Activated CD4-positive, alpha-beta T cell treated with anti-CD3 and anti-CD28 coated beads, Interleukin-10, Interleukin-2, amounts not matched to agents 100 ng/mL and 50 ng/mL, durations not matched to agents 16 hours and 8 hours (primary cell): ENCODE data around the gene MAPKAPK2.

ENCODE experiments used
- DNase-seq: peaks from one replicate; pipeline ENCODE4 v3.0.0-alpha.2; 2020

MAPKAPK2 gene

DNA sequence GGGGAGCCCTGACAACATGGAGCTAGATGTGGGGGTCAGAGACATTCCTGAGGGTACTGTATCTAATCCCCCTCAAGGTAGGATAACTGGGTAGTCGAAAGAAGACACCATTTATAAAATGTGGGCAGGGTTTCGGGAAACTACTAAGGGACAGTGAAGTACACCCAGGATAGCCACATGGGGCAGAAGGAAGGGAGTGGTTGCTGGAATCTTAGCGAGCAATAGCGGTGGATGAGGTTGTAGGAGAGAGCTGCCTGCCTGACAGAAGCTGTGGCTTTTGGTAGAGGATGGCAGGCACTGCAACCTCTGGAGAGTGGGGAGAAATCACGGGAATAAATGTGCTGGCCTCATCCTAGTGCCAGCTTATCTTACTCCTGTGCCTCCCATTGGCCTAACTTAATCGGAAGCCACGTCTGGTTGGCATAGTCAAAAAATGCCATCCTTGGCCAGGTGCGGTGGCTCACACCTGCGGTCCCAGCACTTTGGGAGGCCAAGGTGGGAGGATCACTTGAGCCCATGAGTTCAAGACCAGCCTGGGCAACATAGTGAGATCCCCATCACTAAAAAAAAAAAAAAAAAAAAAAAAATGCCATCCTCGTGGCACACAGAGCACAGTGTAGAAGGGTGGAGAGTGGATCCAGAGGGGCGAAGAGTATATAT is 23.4 kb upstream of the MAPKAPK2 start:
- no peak for DNase-seq

DNA sequence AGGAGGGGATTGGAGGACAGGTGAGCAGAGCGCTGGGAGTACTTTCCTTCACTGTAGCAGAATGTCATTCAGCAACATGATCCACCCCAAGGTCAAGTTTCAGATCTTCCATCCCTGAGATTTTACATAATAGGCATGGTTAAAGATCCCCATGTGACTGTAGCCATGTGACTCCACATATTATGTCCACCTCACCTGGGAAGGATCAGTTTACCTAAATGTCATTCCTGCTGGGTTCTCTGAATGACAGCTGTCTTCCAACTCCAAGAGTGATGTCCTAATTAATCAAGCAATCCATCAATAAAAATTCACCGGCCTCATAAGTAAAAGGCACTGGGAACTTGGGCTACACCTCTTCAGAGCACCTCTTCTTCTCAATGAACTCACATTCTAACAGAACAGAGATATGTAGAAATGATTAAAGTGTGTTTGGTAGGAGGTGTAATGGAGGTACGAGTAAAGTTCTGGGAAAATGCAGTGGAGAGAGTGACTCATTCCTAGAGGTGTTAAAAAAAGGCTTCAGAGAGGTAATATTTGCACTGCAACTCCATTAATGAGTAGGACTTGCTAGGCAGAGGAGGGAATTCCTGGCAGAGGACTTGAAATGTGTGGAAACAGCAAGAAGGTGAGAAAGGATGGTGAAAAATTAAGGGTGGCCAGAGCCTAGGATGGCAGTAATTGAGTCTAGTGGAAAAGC is 22.2 kb upstream of the MAPKAPK2 start:
- peak; percentile 55 for DNase-seq

DNA sequence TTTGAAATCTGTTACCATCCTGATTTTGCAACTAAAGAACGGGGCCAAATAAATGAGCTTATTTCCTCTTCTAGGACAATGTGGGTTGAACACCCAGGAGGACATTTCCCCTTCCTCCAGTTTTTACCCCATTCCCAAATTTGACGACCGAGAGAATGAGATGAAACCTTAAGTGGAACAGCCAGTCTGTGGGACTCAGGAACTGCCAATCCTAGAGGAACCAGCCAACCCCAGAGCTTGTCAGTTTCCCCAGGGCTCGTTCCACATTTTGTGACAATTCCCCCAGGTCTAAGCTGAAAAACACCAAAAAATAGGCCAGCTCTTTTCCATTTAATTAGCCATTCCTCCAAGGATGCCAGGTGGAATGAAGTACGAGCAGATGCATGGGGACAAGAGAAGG is 21.3 kb upstream of the MAPKAPK2 start:
- DNase-seq: no peak

DNA sequence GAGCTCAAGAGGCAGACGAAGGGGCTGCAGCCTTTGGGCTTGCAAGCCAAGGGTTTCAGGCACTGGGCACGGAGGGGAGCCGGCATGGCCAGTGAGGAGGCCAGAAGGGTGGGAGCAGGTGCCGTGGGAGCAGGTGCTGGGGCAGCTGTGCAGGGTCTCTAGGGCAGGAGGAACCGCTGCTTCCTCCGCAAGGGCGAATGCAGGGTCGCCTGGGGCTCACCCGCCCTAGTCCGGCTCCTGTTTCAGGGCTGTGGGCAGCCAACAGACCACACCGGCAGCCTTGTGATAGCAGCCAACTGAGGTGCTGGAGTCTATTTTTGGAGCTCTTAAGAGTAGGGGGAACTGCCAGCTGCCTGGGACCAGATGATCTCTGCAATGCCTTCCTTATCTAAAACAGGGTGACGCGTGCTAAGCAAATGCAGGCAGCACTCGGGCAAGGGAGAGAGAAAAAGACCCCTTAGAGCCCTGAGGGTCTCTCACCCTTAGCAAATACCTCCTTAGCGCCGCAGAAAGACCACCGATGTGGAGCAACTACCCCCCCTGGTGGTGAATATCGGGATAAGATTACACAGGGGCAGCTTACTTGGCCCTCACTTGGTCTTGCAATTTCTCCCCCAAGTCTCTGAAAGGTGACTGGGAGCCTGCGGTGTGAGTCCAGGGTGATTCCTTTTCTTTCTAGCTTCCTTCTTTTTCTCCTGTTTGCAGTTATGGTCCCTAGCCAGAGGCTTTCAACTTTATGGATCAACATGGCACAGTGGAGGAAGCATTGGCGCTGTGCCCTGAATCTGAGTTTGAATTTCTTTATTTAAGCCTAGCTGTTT is 20.7 kb upstream of the MAPKAPK2 start:
- DNase-seq: peak; percentile 82

DNA sequence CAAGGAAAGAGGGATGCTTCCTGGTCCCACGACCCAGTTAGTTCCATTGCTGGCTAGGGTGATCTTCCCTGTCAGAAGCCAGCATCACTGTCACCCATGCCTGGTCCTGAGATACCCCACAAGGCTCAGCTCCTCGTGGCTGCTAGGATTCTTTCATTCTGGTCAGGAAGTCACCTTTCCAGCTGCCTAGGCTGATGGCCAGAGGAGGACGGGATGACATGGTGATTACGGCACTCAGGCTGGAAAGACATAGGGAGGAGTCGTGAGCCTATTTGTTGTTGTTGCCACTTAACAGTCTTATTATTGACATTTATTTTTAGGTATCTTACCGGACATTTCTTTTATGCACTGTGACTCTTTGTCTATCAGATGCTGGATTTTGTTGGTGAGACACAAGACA is 20.0 kb upstream of the MAPKAPK2 start:
- DNase-seq: no peak

DNA sequence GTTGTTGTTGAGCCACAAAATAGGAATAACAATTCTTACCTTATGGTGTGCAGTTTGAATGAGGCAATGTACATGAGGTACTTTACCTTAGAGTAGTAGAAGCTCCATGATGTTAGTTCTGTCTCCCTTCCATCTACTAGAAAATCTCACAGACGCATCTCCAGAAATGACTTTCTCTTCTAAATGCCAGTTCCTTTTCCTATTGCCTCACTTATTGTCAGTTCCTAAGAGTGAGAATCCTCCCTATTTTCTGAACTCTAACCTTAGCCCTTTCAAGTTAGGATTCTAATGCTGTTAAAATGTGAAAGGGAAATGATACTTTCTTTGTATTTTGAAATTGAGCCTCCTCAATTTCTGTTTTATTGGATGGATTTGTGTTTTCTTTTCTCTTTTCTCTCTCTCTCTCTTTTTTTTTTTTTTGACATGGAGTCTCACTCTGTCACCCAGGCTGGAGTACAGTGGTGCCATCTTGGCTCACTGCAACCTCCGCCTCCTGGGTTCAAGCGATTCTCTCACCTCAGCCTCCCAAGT is 18.6 kb upstream of the MAPKAPK2 start:
- DNase-seq: no peak

DNA sequence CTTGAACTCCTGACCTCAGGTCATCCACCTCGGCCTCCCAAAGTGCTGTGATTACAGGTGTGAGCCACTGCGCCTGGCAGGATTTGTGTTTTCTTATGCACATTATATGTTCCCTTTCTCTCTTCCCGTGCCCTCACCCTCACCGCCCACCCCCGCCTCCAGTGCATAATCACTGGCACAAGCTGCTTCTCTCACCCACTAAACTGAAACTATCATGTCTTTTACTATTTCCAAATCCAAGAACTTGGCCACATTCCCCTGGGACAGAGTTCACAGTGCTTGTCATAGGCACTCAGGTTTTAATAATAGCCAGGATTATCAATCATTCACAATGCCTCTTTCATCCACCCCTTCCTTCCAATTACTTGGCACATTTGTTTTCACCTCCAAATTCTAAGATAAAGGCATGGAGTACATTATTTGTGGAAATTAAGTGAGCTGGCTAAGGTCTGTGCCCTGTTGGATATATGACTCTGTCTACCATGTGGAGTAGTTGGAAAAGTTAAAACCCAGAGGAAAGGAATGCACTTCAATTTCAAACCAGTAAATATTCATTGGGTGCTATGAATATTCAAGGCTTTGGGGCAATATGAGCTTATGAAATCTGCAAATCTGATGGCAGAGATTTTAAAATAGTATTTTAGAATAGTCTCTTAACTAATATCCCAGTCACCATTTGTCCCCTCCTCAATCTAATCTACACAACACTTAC is 17.6 kb upstream of the MAPKAPK2 start:
- no peak for DNase-seq

DNA sequence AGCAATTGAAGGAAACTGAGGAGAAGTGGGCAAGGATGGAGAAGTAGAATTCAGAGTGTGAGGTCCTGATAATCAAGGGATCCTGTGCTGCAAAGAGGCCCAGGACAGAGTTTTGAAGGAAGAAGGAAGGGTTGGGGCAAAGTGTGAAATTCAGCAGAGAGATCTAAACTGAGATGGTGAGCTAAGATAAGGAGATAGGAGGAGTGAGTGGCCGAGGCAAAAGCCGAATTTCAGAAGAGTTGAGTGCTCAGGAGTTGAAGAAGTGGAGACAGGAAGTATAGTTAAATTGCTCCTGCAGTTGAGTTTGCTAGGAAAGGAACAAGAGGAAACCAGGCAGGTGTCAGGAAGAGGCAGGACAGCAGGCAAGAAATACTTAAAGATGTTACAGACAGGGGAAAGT is 16.4 kb upstream of the MAPKAPK2 start:
- DNase-seq: no peak

DNA sequence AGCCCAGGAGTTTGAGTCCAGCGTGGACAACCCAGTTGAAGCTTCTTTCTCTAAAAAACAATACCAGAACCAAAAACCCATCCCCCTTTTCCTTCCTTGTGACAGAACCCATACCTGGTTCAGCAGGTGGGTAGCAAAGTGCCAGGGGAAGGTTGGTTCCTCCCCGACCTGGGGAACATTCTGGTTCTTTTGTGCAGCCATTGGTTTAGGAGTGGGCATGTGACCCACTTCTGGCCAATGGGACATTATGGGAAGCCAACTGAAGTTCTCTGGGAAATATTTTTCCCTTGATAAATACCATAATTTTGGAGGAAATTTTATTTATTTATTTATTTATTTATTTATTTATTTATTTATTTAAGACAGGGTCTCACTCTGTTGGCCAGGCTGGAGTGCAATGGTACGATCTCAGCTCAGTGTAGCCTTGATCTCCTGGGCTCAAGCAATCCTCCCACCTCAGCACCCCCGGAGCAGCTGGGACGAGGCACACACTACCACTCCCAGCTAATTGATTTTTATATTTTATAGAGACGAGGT is 15.8 kb upstream of the MAPKAPK2 start:
- no peak for DNase-seq

DNA sequence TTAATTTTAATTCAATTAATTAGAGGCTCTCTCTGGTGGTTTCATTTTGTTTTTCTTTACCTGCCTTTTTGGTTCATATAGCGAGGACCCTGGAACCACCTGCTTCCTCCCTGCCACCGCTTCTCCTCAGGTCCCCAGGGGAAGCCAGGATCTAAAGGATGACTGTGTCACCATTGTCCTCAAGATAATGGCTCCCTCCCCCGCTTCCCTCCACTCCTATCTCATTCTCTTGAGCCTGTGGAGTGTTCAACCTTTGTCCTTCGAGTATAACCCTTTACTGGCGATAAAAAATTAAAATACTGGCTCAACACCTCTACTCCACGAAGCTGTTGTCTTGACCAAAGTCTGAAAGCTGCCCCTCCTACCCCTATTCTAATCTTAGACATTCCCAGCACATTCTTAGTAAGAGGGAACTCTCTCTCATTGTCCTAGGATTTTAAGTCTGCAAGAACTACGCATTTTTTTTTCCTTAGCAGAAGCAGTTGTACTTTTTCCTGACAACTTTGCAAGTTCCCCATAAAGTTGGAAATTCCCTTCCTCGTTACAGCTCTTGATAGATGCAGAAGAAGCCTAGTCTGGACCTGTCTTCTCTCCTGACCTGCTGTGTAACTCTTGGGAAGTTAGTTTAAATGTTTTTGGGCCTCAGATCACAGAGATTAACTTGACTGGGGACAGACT is 12.6 kb upstream of the MAPKAPK2 start:
- no peak for DNase-seq

DNA sequence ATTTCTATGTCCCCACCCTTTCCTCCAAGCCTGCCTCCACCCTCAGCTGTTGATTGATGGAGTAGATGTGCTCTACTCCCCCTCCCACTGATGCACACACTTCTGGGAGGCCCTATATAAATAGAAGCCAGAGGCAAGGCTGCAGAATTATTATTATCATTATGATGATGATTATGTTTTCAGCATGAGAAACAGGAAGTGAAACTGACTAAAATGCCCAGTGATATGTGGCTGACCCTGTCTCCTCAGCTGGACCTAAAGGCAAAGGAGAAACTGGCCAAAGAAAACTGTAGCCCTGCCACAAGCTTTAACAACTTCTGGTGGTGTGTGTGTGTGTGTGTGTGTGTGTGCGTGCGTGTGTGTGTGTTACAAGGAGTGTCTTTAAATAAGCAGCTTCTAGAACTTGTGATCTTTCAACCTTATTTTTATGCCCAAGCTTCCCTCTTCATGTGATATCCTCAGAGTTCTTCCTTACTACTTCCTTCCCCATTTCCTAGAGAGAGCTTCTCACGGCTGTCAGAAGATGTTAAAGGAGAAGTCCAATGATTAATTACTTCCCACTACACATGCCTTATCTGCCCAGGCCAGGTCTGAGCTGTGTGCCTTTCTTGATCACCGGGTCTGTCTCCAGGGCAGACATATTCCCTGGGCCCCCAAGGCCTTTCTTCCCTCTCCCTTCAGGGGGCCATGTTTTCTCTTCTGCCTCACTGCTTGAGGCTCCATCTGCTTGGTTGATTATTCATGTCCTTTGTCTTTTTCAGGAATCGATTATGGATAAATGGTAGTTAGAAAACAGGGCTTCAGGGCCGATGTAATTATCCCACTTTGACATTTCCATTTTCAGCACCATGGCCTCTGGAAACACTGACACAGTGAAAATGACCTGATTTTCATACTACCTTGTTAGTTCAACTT is 11.6 kb upstream of the MAPKAPK2 start:
- DNase-seq: no peak

DNA sequence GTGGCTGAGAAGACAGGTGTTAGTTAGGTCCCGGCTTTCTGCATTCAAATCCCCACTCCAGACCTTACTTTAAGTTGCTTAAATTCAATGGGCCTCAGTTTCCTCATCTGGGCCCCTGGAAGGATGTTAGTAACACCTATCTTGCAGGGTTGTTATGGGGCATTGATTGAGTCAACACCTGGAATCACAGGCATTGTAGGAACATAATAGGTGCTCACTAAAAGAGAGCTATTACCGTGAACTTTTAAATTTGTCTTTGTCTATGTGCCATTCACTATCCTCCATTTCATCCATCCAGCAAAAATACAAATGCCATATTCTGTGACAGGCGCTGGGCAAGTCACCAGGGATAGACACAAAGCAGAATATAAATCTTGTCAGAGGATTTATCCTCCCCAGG is 10.5 kb upstream of the MAPKAPK2 start:
- DNase-seq: no peak

DNA sequence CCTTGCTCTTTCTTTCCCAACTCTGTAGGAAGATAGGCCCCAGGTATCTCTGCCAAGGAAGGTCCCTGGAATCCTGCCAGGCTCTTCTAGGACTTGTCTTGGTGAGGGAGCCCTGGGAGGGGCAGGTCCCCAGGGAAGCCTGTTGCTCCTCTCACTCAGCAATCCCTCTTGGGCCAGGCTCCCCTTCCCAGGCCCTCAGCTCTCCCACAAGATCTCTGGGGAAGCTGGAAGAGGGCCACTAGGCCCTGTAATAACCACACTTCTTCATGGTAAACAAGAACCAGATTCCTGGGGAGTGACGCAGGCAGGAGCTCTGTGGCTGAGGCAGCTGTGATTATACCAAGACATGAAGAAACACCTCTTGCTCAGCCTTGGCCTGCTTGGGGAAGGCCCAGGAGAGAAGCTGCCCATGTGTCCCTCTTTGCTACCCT is 9.9 kb upstream of the MAPKAPK2 start:
- DNase-seq: no peak

DNA sequence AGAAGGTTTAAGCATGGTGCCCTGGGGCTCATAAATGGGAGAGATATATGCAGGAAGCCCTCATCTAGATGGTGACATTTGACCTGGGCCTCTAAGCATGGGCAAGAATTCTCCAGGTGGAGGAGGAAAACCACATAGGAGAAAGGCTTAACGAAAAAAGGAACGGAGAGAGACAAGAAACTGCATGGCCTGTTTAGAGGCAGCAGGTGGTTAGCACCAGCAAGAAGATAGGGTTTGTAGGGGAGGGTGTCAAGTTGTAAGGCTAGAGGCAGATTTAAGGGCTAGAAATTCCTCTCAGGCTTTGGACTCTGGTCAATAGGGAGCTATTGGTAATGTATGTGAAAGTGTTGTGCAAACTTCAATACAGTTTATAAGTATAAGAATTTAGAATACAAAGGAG is 8.2 kb upstream of the MAPKAPK2 start:
- no peak for DNase-seq

DNA sequence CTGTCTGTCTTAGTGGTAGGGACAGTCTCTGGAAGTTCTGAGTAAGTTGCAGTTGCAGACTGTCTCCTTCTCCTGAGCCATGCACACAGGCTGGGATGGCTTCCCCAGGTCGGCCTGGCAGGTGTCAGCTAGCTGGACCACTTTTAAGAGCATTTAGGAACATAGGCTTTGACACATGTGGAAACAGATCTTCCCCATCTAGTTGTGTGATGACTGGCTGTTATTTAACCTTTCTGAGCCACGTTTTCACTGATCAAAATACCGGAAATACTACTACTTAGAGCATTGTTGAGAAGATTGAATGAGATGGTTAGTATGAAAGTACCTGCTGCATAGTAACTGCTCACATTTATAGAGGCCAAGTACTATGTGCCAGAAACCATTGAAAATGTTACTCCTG is 6.2 kb upstream of the MAPKAPK2 start:
- peak; percentile 28 for DNase-seq

DNA sequence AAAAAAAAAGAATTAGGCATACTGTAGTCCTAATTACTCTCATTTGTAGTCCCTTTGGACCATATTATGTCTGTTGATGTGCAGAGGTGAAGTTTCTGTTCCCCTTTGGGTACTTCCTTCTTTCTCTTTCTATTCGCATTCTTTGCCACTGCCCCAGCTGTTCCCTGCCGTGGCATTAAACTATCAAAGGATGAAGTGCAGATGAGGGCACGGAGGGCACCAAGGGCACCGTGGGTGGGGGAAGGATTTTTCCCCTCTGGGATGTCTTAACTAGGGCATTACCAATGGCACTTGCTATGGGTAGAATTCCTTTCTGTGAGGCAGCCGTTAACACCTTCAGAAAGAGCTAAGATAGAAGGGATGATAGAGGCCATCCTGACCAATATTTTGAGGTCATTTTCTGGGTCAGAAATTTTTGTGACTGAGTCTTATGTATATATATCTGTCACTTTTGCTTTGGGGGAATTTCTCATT is 4.9 kb upstream of the MAPKAPK2 start:
- DNase-seq: peak; percentile 26

DNA sequence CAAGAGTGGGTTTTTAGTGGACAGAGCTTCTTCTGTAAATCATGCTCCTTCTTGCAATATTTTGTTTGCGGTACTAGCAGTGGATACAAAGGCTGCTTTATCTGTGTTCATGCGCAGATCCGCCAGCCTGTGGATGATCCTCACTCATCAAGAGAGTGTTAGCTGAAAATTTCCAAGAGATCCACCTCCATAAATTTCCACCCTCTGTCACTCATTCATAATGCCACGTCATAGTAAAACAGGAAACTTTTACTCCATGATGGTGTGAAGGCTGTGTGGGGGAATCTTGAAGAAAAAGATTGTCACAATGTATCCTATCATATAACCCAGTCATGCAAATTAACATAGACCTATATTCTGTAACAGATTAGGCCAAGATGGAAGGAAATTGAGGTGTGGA is 4.4 kb upstream of the MAPKAPK2 start:
- no peak for DNase-seq

DNA sequence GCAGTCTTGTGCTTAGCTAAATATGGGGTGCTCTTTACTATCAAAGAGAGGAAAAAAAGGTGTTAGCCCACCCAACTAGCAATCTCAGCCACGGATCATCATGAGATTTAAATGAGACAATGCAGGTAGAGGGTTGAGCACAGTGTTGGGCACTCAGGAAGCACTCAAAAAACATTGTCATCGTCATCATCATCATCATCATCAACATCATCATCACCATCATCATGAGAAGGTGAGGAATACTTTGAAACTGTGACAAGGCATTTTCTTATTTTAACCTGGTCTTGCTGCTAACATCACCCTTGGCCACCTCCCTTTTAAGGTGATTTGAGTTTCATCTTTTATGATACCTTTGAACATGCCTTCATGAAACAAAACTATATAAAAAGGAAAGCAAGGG is 3.3 kb upstream of the MAPKAPK2 start:
- DNase-seq: no peak

DNA sequence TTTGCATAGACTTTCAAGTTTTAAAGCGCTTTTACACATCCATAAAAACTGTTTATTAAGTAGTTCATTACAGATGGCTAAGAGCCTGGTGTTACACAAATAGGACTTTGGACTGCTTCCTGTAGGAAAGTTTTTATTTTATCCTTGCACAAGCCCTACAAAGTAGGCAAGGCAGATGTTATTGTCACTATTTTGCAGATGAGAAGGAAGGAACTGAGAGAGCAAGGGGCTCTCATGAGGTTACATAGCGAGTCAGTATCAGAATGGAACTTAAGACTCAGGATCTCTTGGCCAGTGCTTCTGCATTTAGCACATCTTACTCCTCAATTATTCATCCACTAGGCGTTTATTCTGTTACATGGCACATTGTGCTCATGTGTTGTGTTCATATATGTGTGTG is 2.6 kb upstream of the MAPKAPK2 start:
- DNase-seq: no peak

DNA sequence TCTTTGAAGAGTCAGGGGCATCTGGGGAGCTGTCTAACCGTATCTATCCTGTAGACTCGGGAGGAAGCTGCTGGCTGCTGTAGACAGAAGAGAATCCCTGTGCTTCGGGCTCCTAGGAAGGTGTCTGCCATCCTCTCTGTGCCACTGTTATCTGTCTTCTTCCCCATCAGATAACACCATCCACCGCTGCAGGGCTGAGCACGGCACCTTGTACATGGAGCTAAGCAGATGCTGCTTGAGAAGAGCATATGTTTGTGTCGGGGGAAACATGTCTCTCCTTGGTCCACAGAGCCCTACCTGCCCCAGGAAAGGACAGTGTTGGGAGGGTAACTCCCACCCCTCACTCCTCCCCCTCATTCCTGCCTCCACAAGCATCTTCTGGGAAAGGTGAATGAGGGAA is 1.4 kb upstream of the MAPKAPK2 start:
- no peak for DNase-seq

DNA sequence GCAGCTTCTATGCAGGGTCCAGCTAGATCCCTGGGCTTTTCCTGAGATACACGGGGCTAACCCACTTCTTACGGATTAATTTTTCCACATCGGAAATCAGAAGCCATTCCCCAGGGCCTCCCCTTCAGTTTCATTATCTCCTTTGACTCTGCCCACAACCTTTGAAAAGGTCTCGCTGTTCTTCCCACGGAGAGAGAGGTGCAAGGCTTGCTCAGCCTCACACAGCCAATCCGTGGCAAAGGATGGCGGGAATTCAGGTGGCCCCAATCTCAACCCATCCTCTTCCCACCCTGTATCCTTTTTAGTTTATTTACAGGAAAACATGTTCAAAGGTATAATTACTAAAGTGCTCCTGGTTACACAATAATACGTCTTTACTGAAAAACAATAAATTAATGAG is 702 bp upstream of the MAPKAPK2 start:
- DNase-seq: no peak
